CD4-positive, CD25-positive, alpha-beta regulatory T cell (primary cell): Measurements from ENCODE around the gene KIF26A. TPM values are rescaled to one million over a fixed set of nuclear protein-coding genes. Genes with fewer than 3 reads are reported as not detected.

ENCODE experiments used
- ATAC-seq, 2 donors: fragments of 150-1000 bp; cut with Tn5 transposase; one replicate each; pipeline ENCODE4 v1.10.0; 2021; ENCODE audit warnings: low read depth in 2 of 2, moderate number of reproducible peaks in 2 of 2, moderate library complexity in 1 of 2
- DNase-seq, 3 donors: peaks; one replicate each; pipeline versions ENCODE4 v3.0.0 to v3.0.0-alpha.2; 2012 to 2022; ENCODE audit warnings: mixed read lengths in 1 of 3
- H3K27ac ChIP-seq: one replicate; pipeline ENCODE4 v1.7.0; 2013; ENCODE audit warnings: mild to moderate bottlenecking, low read length; ENCODE audit not compliant: insufficient read depth, poor library complexity, severe bottlenecking
- H3K27me3 ChIP-seq: one replicate; pipeline ENCODE4 v1.7.0; 2013; ENCODE audit warnings: low read length; ENCODE audit not compliant: control insufficient read depth, insufficient read depth
- H3K36me3 ChIP-seq: one replicate; pipeline ENCODE4 v1.7.0; 2013; ENCODE audit warnings: mild to moderate bottlenecking, low read length, moderate library complexity; ENCODE audit not compliant: control insufficient read depth, insufficient read depth
- H3K4me1 ChIP-seq: 2 replicates; pipeline ENCODE4 v1.7.0; 2013; ENCODE audit warnings: mild to moderate bottlenecking, low read length; ENCODE audit not compliant: insufficient read depth, control insufficient read depth, poor library complexity, severe bottlenecking
- H3K4me3 ChIP-seq: one replicate; pipeline ENCODE4 v1.7.0; 2013; ENCODE audit warnings: low read depth, mild to moderate bottlenecking, low read length, moderate library complexity
- H3K9me3 ChIP-seq, 2 experiments: 1 replicate in 1 of 2; 2 replicates in 1 of 2; pipeline ENCODE4 v1.7.0; 2013; ENCODE audit warnings: low read length in 2 of 2, mild to moderate bottlenecking in 1 of 2, moderate library complexity in 1 of 2; ENCODE audit not compliant: control insufficient read depth in 2 of 2
- H3K27ac Mint-ChIP-seq, 3 donors: one replicate each; pipeline ENCODE4 v1.8.0; 2020 to 2022; ENCODE audit warnings: mild to moderate bottlenecking in 3 of 3, mixed read lengths in 3 of 3, moderate library complexity in 2 of 3
- H3K27me3 Mint-ChIP-seq: one replicate; pipeline ENCODE4 v1.8.0; 2022; ENCODE audit warnings: mild to moderate bottlenecking, mixed read lengths
- H3K36me3 Mint-ChIP-seq: one replicate; pipeline ENCODE4 v1.8.0; 2020; ENCODE audit warnings: mixed read lengths
- H3K4me1 Mint-ChIP-seq, 4 donors: one replicate each; pipeline ENCODE4 v1.8.0; 2020 to 2022; ENCODE audit warnings: mixed read lengths in 4 of 4, mild to moderate bottlenecking in 1 of 4
- H3K4me3 Mint-ChIP-seq, 4 donors: one replicate each; pipeline ENCODE4 v1.8.0; 2020 to 2022; ENCODE audit warnings: mild to moderate bottlenecking in 4 of 4, mixed read lengths in 4 of 4, moderate library complexity in 3 of 4
- H3K9me3 Mint-ChIP-seq, 7 donors: one replicate each; pipeline ENCODE4 v1.8.0; 2020 to 2022; ENCODE audit warnings: mixed read lengths in 7 of 7, mild to moderate bottlenecking in 3 of 7, moderate library complexity in 2 of 7
- polyA plus RNA-seq, 4 donors: library from polyadenylated mRNA; unstranded; fragments of 300-500 nt; fragmentation: Illumina TruSeq; gene quantifications; one replicate each; pipeline ENCODE4 v1.2.3, GENCODE V29; 2021
- total RNA-seq: library from RNA; stranded (reverse); gene quantifications from one replicate; pipeline ENCODE4 v1.2.3, GENCODE V29; 2022

KIF26A gene
- total RNA-seq, result 0.07 TPM
- polyA plus RNA-seq, result not detected

DNA sequence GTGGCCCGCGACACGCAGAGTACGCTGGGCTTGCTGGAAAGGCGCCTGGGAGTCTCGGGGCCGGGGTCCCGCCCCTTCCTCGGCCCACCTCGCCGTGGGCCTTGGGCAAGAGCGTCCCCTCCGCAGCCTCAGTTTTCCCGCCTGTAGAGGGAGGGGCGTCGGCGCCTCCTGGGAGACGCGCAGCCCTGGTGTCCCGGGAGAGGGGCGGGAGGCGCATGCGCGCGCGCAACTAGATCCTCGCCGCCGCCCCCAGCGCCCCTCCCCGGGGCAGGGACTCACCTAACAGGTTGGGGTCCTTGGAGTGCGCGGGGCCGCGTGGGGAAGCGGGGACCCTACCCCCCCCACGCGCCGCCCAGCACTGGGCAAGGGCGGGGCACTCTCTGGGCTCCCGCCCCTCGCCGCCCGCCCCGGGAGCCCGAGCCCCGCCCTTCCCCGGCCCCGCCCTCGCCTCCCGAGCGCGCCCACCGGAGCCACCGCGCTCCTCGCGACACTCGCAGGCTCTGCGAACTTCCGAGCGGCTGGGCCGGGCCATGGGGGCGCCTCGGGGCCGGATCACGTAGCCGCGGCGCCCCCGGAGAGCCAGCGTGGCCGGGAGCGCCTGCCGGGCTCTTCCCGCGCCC lies at the start of gene KIF26A:
TSS of gene KIF26A (plus strand) at position 490 of the 620 bp plus-strand sequence. CDS start 136 bp downstream, outside the sequence.
- no peak within 1 kb of the TSS for H3K27ac ChIP-seq
- H3K4me3 ChIP-seq, result no peak within 1 kb of the TSS
- no peaks in the 10 kb centered on the region for H3K9me3 ChIP-seq
- Mint-ChIP-seq H3K4me3 (peak within 1 kb of the TSS in 3 of 4 donors; percentile 24 to 67 (median 43)), H3K4me1 (peaks cover 0 to 10% (median 0%) of the 10 kb centered on the region in 4 donors), H3K9me3 (peaks cover 0 to 2% (median 0%) of the 10 kb centered on the region in 7 donors), H3K27me3 (peaks cover 44% of the 10 kb centered on the region), H3K27ac (no peak within 1 kb of the TSS), H3K36me3 (no peaks in the 10 kb centered on the region)
- no peak for ATAC-seq
- DNase-seq, result no peak
- no peaks in the 10 kb centered on the region for H3K36me3 ChIP-seq
- peaks cover 21% of the 10 kb centered on the region for H3K4me1 ChIP-seq
- H3K27me3 ChIP-seq, result no peaks in the 10 kb centered on the region

DNA sequence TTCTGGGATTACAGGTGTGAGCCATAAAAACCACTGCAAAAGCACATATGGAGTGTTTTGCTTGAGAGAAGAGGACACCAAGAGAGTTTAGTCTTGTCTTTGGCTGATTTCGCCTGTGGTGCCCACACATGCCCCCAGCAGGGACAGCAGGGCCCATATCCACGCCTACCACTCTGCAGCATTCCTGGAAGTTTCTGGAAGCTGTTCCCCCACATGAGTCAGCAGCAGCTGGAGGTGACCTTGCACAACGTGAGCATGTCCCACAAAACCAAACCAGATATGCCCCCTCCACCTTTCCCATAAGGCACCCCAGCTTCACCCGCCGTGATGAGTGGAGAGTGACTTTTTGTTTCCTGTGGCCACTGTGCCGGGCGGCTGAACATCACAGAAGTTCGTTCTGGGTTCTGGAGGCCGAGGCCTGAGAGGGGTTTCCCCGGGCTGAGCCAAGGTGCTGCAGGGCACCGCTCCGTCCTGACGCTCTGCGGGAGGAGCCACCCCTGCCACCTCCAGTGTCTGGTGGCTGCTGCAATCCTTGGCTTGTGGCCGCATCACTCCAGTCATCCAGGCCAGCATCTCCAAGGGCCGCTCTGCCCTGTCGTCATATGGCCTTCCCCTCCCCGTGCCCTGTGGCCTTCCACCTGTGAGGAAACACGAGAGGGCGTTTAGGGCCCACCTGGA lies 48.2 kb upstream of the KIF26A start:
- no peaks in the 10 kb centered on the region for H3K36me3 Mint-ChIP-seq
- no peak for DNase-seq
- peaks cover 0 to 8% (median 4%) of the 10 kb centered on the region in 4 donors for H3K4me1 Mint-ChIP-seq

DNA sequence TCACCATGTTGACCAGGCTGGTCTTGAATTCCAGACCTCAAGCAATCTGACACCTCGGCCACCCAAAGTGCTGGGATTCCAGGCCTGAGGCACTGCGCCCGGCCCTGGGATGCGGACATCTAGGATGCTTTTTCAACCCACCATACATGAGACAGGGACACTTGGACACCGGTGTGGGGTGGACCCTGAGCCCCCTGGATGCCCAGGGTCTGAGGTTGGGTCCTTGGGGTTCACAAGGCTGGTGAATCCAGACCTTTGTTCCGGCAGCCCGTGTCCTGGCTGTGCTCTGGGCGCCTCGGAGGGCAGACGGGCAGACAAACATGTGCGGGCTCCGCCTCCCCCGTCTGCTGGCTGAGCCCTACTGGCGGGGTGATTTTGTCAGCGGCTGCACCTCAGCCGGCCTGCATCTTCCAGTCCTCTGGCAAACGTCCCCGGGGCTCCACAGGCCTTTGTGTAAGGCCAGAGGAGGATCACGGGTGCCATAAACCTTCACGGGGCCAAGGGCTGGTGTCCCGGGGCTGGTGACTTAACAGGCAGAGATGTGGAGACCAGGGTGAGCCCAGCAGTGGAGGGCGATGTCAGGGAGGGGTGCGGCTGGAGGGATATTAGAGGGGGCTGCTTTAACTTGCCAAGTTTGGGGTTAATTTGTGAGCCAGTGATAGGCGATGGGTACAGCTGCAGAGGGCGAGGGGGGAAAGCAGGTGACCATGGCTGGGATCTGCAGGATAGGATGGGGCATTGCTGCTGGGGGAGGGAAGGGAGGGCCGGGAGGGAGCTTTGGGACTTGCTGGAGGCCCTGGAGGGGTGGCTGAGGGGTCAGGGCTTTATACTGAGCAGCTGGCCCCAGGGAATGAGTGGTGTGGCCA lies 47.1 kb upstream of the KIF26A start:
- Mint-ChIP-seq H3K4me1 (peaks cover 0 to 12% (median 4%) of the 10 kb centered on the region in 4 donors), H3K36me3 (no peaks in the 10 kb centered on the region), H3K9me3 (peaks cover 0 to 2% (median 0%) of the 10 kb centered on the region in 7 donors), H3K27ac (peak overlapping the region in 1 of 3 donors; percentile 83), H3K4me3 (no peak overlapping the region), H3K27me3 (peaks cover 4% of the 10 kb centered on the region)
- no peak for DNase-seq
- Histone ChIP-seq H3K27ac (no peak overlapping the region), H3K4me3 (no peak overlapping the region), H3K4me1 (no peaks in the 10 kb centered on the region), H3K27me3 (no peaks in the 10 kb centered on the region), H3K36me3 (no peaks in the 10 kb centered on the region), H3K9me3 (no peaks in the 10 kb centered on the region)
- no peak for ATAC-seq

More for the DNA sequence above, 48.2 kb upstream of the KIF26A start:
- no peak overlapping the region for H3K4me3 Mint-ChIP-seq
- H3K4me1 ChIP-seq, result peaks cover 5% of the 10 kb centered on the region
- peaks cover 4% of the 10 kb centered on the region for H3K27me3 Mint-ChIP-seq
- H3K27me3 ChIP-seq, result no peaks in the 10 kb centered on the region
- H3K36me3 ChIP-seq, result no peaks in the 10 kb centered on the region
- no peak overlapping the region for H3K27ac ChIP-seq
- no peaks in the 10 kb centered on the region for H3K9me3 ChIP-seq
- no peak for ATAC-seq
- H3K9me3 Mint-ChIP-seq, result peaks cover 0 to 2% (median 0%) of the 10 kb centered on the region in 7 donors
- H3K4me3 ChIP-seq, result no peak overlapping the region
- no peak overlapping the region for H3K27ac Mint-ChIP-seq

DNA sequence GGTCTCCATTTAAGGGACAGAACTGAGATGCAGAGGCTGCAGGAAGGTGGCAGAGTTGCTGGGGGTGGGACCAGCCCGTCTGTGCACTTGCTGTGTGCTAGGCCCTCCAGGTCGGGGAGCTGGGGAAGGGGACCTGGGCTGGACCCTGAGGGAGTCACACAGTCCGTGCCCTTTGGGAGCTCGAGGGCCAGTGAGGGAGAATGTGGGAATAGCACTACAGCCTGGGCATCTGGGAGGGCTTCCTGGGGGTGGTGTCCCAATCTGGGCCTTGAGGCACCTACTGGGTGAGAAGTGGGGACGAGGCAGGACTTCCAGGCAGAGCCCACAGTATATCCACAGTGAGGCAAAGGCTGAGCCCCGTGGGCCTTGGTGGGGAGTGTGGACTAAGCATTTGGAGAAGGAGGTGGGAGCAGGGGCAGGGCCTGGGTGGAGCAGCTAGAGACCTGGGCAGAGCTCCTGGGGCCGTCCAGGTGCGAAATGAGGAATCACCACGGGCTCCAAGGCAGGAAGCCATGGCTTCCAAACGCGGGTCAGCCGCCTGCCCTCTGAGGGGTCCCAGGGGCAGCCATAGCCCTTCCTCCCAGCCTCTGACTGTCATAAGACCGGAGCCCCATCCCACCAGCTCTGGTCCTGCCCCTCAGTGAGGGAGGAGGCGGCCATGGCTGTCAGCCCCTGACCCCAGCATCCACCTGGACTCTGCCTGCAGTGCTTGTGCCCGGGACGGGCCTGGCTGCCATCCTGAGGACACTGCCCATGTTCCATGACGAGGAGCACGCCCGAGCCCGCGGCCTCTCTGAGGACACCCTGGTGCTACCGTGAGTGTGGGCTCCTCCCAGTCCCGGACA lies 46.2 kb upstream of the KIF26A start:
- Mint-ChIP-seq H3K27ac (peak overlapping the region in 1 of 3 donors; percentile 83), H3K4me3 (no peak overlapping the region), H3K9me3 (peaks cover 0 to 2% (median 0%) of the 10 kb centered on the region in 7 donors), H3K27me3 (no peaks in the 10 kb centered on the region), H3K4me1 (peaks cover 0 to 10% (median 4%) of the 10 kb centered on the region in 4 donors), H3K36me3 (no peaks in the 10 kb centered on the region)
- H3K9me3 ChIP-seq, result no peaks in the 10 kb centered on the region
- H3K36me3 ChIP-seq, result no peaks in the 10 kb centered on the region
- no peak overlapping the region for H3K27ac ChIP-seq
- ATAC-seq (no peak), DNase-seq (no peak)
- H3K4me3 ChIP-seq, result no peak overlapping the region
- H3K4me1 ChIP-seq, result no peaks in the 10 kb centered on the region
- no peaks in the 10 kb centered on the region for H3K27me3 ChIP-seq

DNA sequence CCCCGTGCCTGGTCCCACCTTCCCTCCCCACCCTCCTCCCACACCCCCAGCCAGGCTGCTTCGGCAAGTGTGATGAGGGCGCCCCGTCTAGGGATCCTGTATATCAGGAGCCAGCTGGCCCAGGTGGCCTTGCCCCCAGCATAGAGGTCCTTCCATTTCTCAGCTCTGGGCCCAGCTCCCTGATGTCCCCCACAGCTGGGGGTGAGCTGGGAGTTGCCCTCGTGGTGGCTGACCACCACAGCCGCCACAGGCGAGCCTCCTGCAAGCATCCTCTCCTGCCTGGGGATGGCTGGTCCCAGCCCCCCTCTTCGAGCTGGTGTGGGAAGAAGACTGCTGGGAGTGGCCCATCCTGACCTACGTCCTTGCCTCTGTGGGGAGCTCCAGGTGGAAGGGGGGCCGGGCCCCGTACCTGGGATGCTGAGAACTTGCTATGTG lies 45.4 kb upstream of the KIF26A start:
- H3K4me1 Mint-ChIP-seq, result peaks cover 0 to 10% (median 4%) of the 10 kb centered on the region in 4 donors

DNA sequence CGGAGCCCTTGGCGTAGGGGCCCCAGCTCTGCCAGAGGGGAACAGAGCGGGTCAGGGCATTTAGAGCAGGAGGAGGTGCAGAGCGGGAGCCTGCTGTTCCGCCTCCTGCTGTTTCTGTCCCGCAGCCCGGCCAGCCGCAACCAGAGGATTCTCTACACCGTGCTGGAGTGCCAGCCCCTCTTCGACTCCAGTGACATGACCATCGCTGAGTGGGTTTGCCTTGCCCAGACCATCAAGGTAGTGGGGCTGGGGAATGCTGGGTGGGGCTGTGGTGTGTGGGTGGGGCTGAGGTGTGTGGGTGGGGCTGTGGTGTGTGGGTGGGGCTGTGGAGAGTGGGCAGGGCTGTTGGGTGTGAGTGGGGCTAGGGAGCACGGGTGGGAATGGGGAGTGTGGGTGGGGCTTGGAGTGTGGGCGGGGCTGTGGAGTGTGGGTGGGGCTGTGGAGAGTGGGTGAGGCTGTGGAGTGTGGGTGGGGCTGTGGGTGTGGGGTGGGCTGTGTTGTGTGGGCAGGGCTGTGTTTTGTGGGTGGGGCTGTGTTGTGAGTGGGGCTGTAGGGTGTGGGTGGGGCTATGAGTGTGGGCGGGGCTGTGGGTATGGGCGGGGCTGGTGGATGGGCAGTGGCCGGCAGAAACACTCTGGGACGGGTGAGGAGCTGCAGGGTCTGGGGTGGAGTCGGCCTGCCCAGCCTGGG lies 44.9 kb upstream of the KIF26A start:
- ATAC-seq (no peak), DNase-seq (no peak)
- H3K27me3 ChIP-seq, result no peaks in the 10 kb centered on the region
- no peaks in the 10 kb centered on the region for H3K4me1 ChIP-seq
- H3K4me3 ChIP-seq, result no peak overlapping the region
- no peaks in the 10 kb centered on the region for H3K9me3 ChIP-seq
- no peaks in the 10 kb centered on the region for H3K9me3 Mint-ChIP-seq
- no peak overlapping the region for H3K27ac Mint-ChIP-seq
- H3K27me3 Mint-ChIP-seq, result no peaks in the 10 kb centered on the region
- no peaks in the 10 kb centered on the region for H3K36me3 Mint-ChIP-seq
- no peak overlapping the region for H3K27ac ChIP-seq
- H3K4me3 Mint-ChIP-seq, result no peak overlapping the region
- peaks cover 0 to 10% (median 4%) of the 10 kb centered on the region in 4 donors for H3K4me1 Mint-ChIP-seq
- H3K36me3 ChIP-seq, result no peaks in the 10 kb centered on the region

More for the DNA sequence above, 45.4 kb upstream of the KIF26A start:
- Histone ChIP-seq H3K4me3 (no peak overlapping the region), H3K4me1 (no peaks in the 10 kb centered on the region), H3K36me3 (no peaks in the 10 kb centered on the region), H3K27me3 (no peaks in the 10 kb centered on the region), H3K9me3 (no peaks in the 10 kb centered on the region), H3K27ac (no peak overlapping the region)
- DNase-seq (no peak), ATAC-seq (no peak)
- Mint-ChIP-seq H3K27ac (no peak overlapping the region), H3K36me3 (no peaks in the 10 kb centered on the region), H3K9me3 (no peaks in the 10 kb centered on the region), H3K27me3 (no peaks in the 10 kb centered on the region), H3K4me3 (no peak overlapping the region)
